ENCODE results near the gene ETS2.

The ETS2 gene

GRCh38 chr21:38802050-38803026 is 3.4 kb upstream of the ETS2 start:
- no peak for DNase-seq (ENCODE audit: low spot score)

- DNase-seq (ENCODE audit: low spot score), result no peak
Observed at GRCh38 chr21:38803075-38803660, 2.6 kb upstream of the ETS2 start.

GRCh38 chr21:38804030-38804788 is 1.5 kb upstream of the ETS2 start:
- DNase-seq (ENCODE audit: low spot score), result no peak

- DNase-seq (ENCODE audit: low spot score), result peak; percentile 63
Observed at GRCh38 chr21:38804789-38805327, 871 bp upstream of the ETS2 start.

- no peak for DNase-seq (ENCODE audit: low spot score)
Observed at GRCh38 chr21:38806153-38806941, 618 bp downstream of the ETS2 start.

GRCh38 chr21:38806942-38807284 is 1.2 kb downstream of the ETS2 start:
- peak; percentile 67 for DNase-seq (ENCODE audit: low spot score)

GRCh38 chr21:38807441-38807871 is 1.7 kb downstream of the ETS2 start:
- DNase-seq (ENCODE audit: low spot score), result no peak

- no peak for DNase-seq (ENCODE audit: low spot score)
Observed at GRCh38 chr21:38807986-38808385, 2.3 kb downstream of the ETS2 start.

GRCh38 chr21:38809198-38809878 is 3.6 kb downstream of the ETS2 start:
- no peak for DNase-seq (ENCODE audit: low spot score)

GRCh38 chr21:38810034-38810825 is 4.5 kb downstream of the ETS2 start:
- no peak for DNase-seq (ENCODE audit: low spot score)

GRCh38 chr21:38810826-38811164 is 5.1 kb downstream of the ETS2 start:
- no peak for DNase-seq (ENCODE audit: low spot score)

- peak; percentile 67 for DNase-seq (ENCODE audit: low spot score)
Observed at GRCh38 chr21:38811257-38811656, 5.5 kb downstream of the ETS2 start.

- DNase-seq (ENCODE audit: low spot score), result no peak
Observed at GRCh38 chr21:38813143-38813542, 7.4 kb downstream of the ETS2 start.

GRCh38 chr21:38813547-38813946 is 7.8 kb downstream of the ETS2 start:
- DNase-seq (ENCODE audit: low spot score), result no peak

- no peak for DNase-seq (ENCODE audit: low spot score)
Observed at GRCh38 chr21:38814126-38815059, 8.7 kb downstream of the ETS2 start.

GRCh38 chr21:38815060-38815405 is 9.3 kb downstream of the ETS2 start:
- no peak for DNase-seq (ENCODE audit: low spot score)

- no peak for DNase-seq (ENCODE audit: low spot score)
Observed at GRCh38 chr21:38816400-38816977, 10.8 kb downstream of the ETS2 start.

GRCh38 chr21:38817371-38818324 is 11.9 kb downstream of the ETS2 start:
- DNase-seq (ENCODE audit: low spot score), result peak; percentile 38

Measured in RKO (cell line).